Calu3 (cell line): ENCODE measurements around the gene FLYWCH1. TPM values are rescaled to one million over a fixed set of nuclear protein-coding genes. Genes with fewer than 3 reads are reported as not detected.

Source experiments
- BruUV-seq: library from RNA; stranded (reverse); fragments of 400-500 nt; replicated peaks from 2 replicates; lab custom pipeline; 2021; lab: Mats Ljungman, UMichigan
- CTCF ChIA-PET: fragments of 300-600 bp; sonication (Branson Sonifier 250); formaldehyde crosslinking; loops from one replicate; lab custom pipeline; 2022; ENCODE audit warnings: antibody characterized with exemption; lab: Charles Lee
- DNase-seq: peaks from one replicate; pipeline ENCODE4 v3.0.0; 2022
- H3K27ac Mint-ChIP-seq: one replicate; pipeline ENCODE4 v1.8.0; 2022; ENCODE audit warnings: mixed read lengths; ENCODE audit not compliant: unreplicated experiment
- H3K27me3 Mint-ChIP-seq: one replicate; pipeline ENCODE4 v1.8.0; 2022; ENCODE audit warnings: mixed read lengths; ENCODE audit not compliant: unreplicated experiment
- H3K36me3 Mint-ChIP-seq: one replicate; pipeline ENCODE4 v1.8.0; 2022; ENCODE audit warnings: mild to moderate bottlenecking, moderate library complexity, mixed read lengths; ENCODE audit not compliant: insufficient read depth, unreplicated experiment
- H3K4me1 Mint-ChIP-seq: one replicate; pipeline ENCODE4 v1.8.0; 2022; ENCODE audit warnings: mild to moderate bottlenecking, low read depth, mixed read lengths; ENCODE audit not compliant: unreplicated experiment
- H3K4me3 Mint-ChIP-seq: one replicate; pipeline ENCODE4 v1.8.0; 2022; ENCODE audit warnings: mild to moderate bottlenecking, low read depth, moderate library complexity, mixed read lengths; ENCODE audit not compliant: unreplicated experiment
- H3K9me3 Mint-ChIP-seq: one replicate; pipeline ENCODE4 v1.8.0; 2022; ENCODE audit warnings: low read depth, mixed read lengths; ENCODE audit not compliant: unreplicated experiment
- CTCF ChIP-seq: fragments of 200-600 bp; IDR thresholded peaks from one replicate; pipeline ENCODE4 v1.8.0; 2022; ENCODE audit warnings: antibody characterized with exemption; ENCODE audit not compliant: unreplicated experiment
- intact Hi-C: fragments of 100-400 bp; cut with micrococcal nuclease; formaldehyde crosslinking; loops from one replicate; pipeline ENCODE4 v1.10.0; 2022; ENCODE audit not compliant: unreplicated experiment
- total RNA-seq: library from RNA; stranded (reverse); gene quantifications from 2 replicates; pipeline ENCODE4 v1.2.3, GENCODE V29; 2022

FLYWCH1 gene
- total RNA-seq, 1 experiment from 2014 or later, result 34.8 TPM

- Mint-ChIP-seq H3K36me3 (peaks cover 30% of the 10 kb centered on the region), H3K4me3 (no peak overlapping the region), H3K27ac (no peak overlapping the region), H3K4me1 (peaks cover 21% of the 10 kb centered on the region), H3K27me3 (no peaks in the 10 kb centered on the region), H3K9me3 (no peaks in the 10 kb centered on the region)
- TF ChIP-seq CTCF, result no peak
- BruUV-seq, result no TSS peak
- DNase-seq, result no peak
- CTCF ChIA-PET, result interaction anchor here (0.6 kb wide), 1 partner anchor 175 kb away, joined by 3 read pairs; no protein-coding TSS in a partner anchor
- intact Hi-C loops, result no loop called here
These were observed 9.2 kb upstream of the FLYWCH1 start for GRCh38 chr16:2902337-2903130.

- H3K36me3 Mint-ChIP-seq, result peaks cover 30% of the 10 kb centered on the region
- CTCF ChIA-PET, result no interaction called here
- no peaks in the 10 kb centered on the region for H3K27me3 Mint-ChIP-seq
- intact Hi-C loops, result no loop called here
- BruUV-seq, result no TSS peak
- peak; percentile 90 for TF ChIP-seq CTCF
- H3K9me3 Mint-ChIP-seq, result no peaks in the 10 kb centered on the region
- DNase-seq, result peak; percentile 91
- H3K4me1 Mint-ChIP-seq, result peaks cover 21% of the 10 kb centered on the region
- peak overlapping the region; percentile 77 for H3K27ac Mint-ChIP-seq
- H3K4me3 Mint-ChIP-seq, result peak overlapping the region; percentile 99
These were observed 7.4 kb upstream of the FLYWCH1 start for GRCh38 chr16:2904100-2904921.

- intact Hi-C loops, result no loop called here
- peak overlapping the region; percentile 77 for H3K27ac Mint-ChIP-seq
- CTCF ChIA-PET, result interaction anchor here (0.6 to 2.2 kb wide), 4 partner anchors 22 to 1006 kb away, joined by 4 to 7 read pairs (median 6); partner anchors contain the start of gene FLYWCH2
- no peak for TF ChIP-seq CTCF
- H3K4me1 Mint-ChIP-seq, result peaks cover 21% of the 10 kb centered on the region
- peak; percentile 42 for DNase-seq
- TSS peak; percentile 98 for BruUV-seq
- peaks cover 2% of the 10 kb centered on the region for H3K27me3 Mint-ChIP-seq
- H3K36me3 Mint-ChIP-seq, result peaks cover 30% of the 10 kb centered on the region
- peak overlapping the region; percentile 99 for H3K4me3 Mint-ChIP-seq
- H3K9me3 Mint-ChIP-seq, result no peaks in the 10 kb centered on the region
These were observed 6.8 kb upstream of the FLYWCH1 start for GRCh38 chr16:2904922-2905240.

- peak overlapping the region; percentile 99 for H3K4me3 Mint-ChIP-seq
- CTCF ChIA-PET, result interaction anchor here (0.6 to 2.2 kb wide), 7 partner anchors 22 to 1007 kb away, joined by 4 to 11 read pairs (median 7); partner anchors contain the start of genes FLYWCH2 and PKD1
- H3K27me3 Mint-ChIP-seq, result peaks cover 7% of the 10 kb centered on the region
- H3K27ac Mint-ChIP-seq, result peak overlapping the region; percentile 77
- DNase-seq, result peak; percentile 100
- no peaks in the 10 kb centered on the region for H3K9me3 Mint-ChIP-seq
- no peak for TF ChIP-seq CTCF
- BruUV-seq, result no TSS peak
- peaks cover 30% of the 10 kb centered on the region for H3K36me3 Mint-ChIP-seq
- H3K4me1 Mint-ChIP-seq, result peaks cover 26% of the 10 kb centered on the region
- intact Hi-C loops, result no loop called here
These were observed 6.3 kb upstream of the FLYWCH1 start for GRCh38 chr16:2905241-2905987.
